Lung (tissue), 12 donors: Measurements from ENCODE around the gene TNFRSF19. TPM values are rescaled to one million over a fixed set of nuclear protein-coding genes. Genes with fewer than 3 reads are reported as not detected.

ENCODE experiments used
- ATAC-seq: fragments of 200-7000 bp; cut with Tn5 transposase; one replicate; pipeline ENCODE4 v1.9.1; 2020; ENCODE audit warnings: moderate number of reproducible peaks; ENCODE audit not compliant: insufficient read depth, low FRiP score
- DNase-seq, 3 donors: peaks; one replicate each; pipeline ENCODE4 v3.0.0-alpha.2; 2013 to 2017
- H3K27ac ChIP-seq, 2 donors: one replicate each; pipeline ENCODE4 v1.5.1; 2013; ENCODE audit warnings: mild to moderate bottlenecking in 2 of 2, moderate library complexity in 2 of 2, control low read depth in 1 of 2, inconsistent platforms in 1 of 2, low read depth in 1 of 2, low read length in 1 of 2
- H3K27me3 ChIP-seq, 3 donors: one replicate each; pipeline ENCODE4 v1.5.1; 2013; ENCODE audit warnings: low read length in 2 of 3; ENCODE audit not compliant: control insufficient read depth in 3 of 3, insufficient read depth in 3 of 3
- H3K36me3 ChIP-seq, 4 donors: one replicate each; pipeline ENCODE4 v1.5.1; 2013; ENCODE audit warnings: low read length in 4 of 4, mild to moderate bottlenecking in 1 of 4, moderate library complexity in 1 of 4; ENCODE audit not compliant: control insufficient read depth in 4 of 4, insufficient read depth in 4 of 4
- H3K4me1 ChIP-seq, 5 donors: one replicate each; pipeline ENCODE4 v1.5.1; 2013; ENCODE audit warnings: low read length in 5 of 5, mild to moderate bottlenecking in 2 of 5, moderate library complexity in 1 of 5; ENCODE audit not compliant: control insufficient read depth in 5 of 5, insufficient read depth in 5 of 5
- H3K4me3 ChIP-seq: one replicate; pipeline ENCODE4 v1.5.1; 2013; ENCODE audit warnings: mild to moderate bottlenecking, control low read depth, moderate library complexity
- H3K9ac ChIP-seq, 2 donors: one replicate each; pipeline ENCODE4 v1.5.1; 2013; ENCODE audit warnings: low read length in 2 of 2, control low read depth in 1 of 2; ENCODE audit not compliant: insufficient read depth in 1 of 2
- H3K9me3 ChIP-seq, 4 donors: one replicate each; pipeline ENCODE4 v1.5.1; 2013; ENCODE audit warnings: low read length in 3 of 4, mild to moderate bottlenecking in 1 of 4, moderate library complexity in 1 of 4; ENCODE audit not compliant: control insufficient read depth in 4 of 4, insufficient read depth in 3 of 4
- WGBS, 2 donors: extraction: QIAGEN DNeasy Blood & Tissue Kit; methylation state at CpG; one replicate each; pipeline ENCODE4 v1.1.7; 2013; 5-methylcytosine and 5-hydroxymethylcytosine counted together
- polyA plus RNA-seq, 2 donors: library from polyadenylated mRNA; stranded (reverse); fragments of 200-250 nt; gene quantifications; one replicate each; pipeline ENCODE4 v1.2.1, GENCODE V29; 2013
- total RNA-seq, 2 donors: library from RNA; depleted of rRNA in 1 of 2; stranded (reverse); fragments of >200 nt in 1 of 2; gene quantifications; one replicate each; pipeline ENCODE4 v1.2.1, GENCODE V29; 2014 to 2021
- TF ChIP-seq, protein P1 (sequence below): IDR thresholded peaks from 2 replicates; pipeline ENCODE4 v1.5.1; 2012; ENCODE audit warnings: mild to moderate bottlenecking; ENCODE audit errors: control extremely low read depth, extremely low read depth
- donor health status: control.
- donor health status: control.
- donor health status: Bipolar disorder and iron deficiency.
- donor health status: healthy.
- donor health status: DM: yes; HTN: yes; CAD: no.

TNFRSF19 gene
- total and polyA plus RNA-seq, 4 donors: 9.5 to 68.0 (median 34.7) TPM

DNA sequence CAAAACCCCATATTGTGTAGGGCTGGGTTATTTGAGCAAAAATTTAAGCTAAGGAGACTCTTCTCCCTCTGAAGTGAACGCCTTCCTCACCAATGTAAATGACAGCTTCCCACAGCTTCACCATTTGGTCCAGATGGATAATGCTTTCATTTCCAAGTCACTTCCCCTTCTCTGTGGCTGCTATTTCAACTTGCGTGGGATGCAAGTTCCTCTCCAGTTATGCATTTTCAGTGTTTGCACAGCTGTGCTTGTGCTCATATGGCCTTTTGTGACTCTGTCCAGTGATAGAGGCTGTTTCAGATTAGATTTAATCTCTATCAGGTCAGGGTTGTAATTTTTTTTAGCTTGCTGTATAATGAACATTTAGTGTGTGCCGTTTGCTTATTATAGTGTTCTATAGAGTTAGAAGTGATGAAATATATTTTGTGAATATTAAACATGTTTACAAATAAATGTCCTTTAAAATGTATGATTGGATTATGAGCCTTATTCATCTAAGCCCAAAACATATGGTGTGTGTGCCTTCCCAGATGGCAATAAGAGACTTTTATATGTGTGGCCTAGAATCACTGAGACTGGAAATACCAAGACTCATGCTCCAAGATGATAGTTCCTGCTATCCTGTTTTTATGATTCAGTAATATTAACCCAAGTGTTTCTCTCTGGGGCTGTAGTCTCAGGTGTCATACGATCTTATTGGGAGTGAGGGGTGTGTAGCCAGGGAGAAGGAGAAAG is 86.6 kb downstream of the TNFRSF19 start:
- H3K36me3 ChIP-seq: peaks cover 0 to 21% (median 9%) of the 10 kb centered on the region in 4 donors
- no peaks in the 10 kb centered on the region for H3K27me3 ChIP-seq
- TF ChIP-seq, protein P1, sequence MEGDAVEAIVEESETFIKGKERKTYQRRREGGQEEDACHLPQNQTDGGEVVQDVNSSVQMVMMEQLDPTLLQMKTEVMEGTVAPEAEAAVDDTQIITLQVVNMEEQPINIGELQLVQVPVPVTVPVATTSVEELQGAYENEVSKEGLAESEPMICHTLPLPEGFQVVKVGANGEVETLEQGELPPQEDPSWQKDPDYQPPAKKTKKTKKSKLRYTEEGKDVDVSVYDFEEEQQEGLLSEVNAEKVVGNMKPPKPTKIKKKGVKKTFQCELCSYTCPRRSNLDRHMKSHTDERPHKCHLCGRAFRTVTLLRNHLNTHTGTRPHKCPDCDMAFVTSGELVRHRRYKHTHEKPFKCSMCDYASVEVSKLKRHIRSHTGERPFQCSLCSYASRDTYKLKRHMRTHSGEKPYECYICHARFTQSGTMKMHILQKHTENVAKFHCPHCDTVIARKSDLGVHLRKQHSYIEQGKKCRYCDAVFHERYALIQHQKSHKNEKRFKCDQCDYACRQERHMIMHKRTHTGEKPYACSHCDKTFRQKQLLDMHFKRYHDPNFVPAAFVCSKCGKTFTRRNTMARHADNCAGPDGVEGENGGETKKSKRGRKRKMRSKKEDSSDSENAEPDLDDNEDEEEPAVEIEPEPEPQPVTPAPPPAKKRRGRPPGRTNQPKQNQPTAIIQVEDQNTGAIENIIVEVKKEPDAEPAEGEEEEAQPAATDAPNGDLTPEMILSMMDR: no peak
- 37 to 49% methylated on average over 4 of the region's 4 CpGs for WGBS, 2 donors
- ATAC-seq: no peak
- DNase-seq: peak in 2 of 3 donors; percentile 69 to 73
- peaks cover 0 to 2% (median 0%) of the 10 kb centered on the region in 4 donors for H3K9me3 ChIP-seq
- H3K9ac ChIP-seq: no peak overlapping the region
- H3K4me3 ChIP-seq: no peak overlapping the region
- peaks cover 10 to 38% (median 17%) of the 10 kb centered on the region in 5 donors for H3K4me1 ChIP-seq
- peak overlapping the region; percentile 18 to 51 for H3K27ac ChIP-seq

- DNase-seq: no peak
- H3K27me3 ChIP-seq: no peaks in the 10 kb centered on the region
- no peak for ATAC-seq
- peaks cover 0 to 21% (median 11%) of the 10 kb centered on the region in 4 donors for H3K36me3 ChIP-seq
- TF ChIP-seq, protein P1: no peak
- no peak overlapping the region for H3K27ac ChIP-seq
- no peak overlapping the region for H3K4me3 ChIP-seq
- 82 to 89% methylated on average over 15 of the region's 15 CpGs for WGBS, 2 donors
- H3K9me3 ChIP-seq: peaks cover 0 to 2% (median 0%) of the 10 kb centered on the region in 4 donors
- H3K4me1 ChIP-seq: peaks cover 4 to 25% (median 14%) of the 10 kb centered on the region in 5 donors
- no peak overlapping the region for H3K9ac ChIP-seq
Measured at GRCh38 chr13:23658929-23659541, 88.8 kb downstream of the TNFRSF19 start.

DNA sequence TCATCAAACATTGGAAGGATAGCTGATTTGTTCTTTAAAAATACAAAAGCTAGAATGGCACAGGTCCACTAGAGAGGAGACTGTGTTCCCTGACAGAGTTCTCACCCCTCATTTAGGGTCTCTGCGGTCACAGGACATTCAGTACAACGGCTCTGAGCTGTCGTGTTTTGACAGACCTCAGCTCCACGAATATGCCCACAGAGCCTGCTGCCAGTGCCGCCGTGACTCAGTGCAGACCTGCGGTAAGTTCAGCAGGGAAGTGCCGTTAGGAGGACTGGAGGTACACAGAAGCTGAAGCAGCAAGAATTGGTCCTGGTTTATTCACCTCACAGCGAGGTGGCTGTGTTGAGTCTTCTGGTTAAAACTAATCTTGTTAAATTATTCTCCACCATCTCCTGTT is 90.0 kb downstream of the TNFRSF19 start:
- Histone ChIP-seq H3K27me3 (no peaks in the 10 kb centered on the region), H3K27ac (no peak overlapping the region), H3K9ac (no peak overlapping the region), H3K4me1 (peaks cover 0 to 20% (median 8%) of the 10 kb centered on the region in 5 donors), H3K4me3 (no peak overlapping the region), H3K9me3 (peaks cover 0 to 2% (median 0%) of the 10 kb centered on the region in 4 donors), H3K36me3 (peaks cover 0 to 23% (median 11%) of the 10 kb centered on the region in 4 donors)
- 94 to 96% methylated on average over 9 of the region's 9 CpGs for WGBS, 2 donors
- ATAC-seq (no peak), DNase-seq (no peak)
- TF ChIP-seq, protein P1: no peak
